ENCODE measurements around the gene OIP5.
"Not testable (repeated sequence)": the region's sequence is repeated elsewhere in the genome, so short reads cannot be mapped to it uniquely, and the experiment has no call there.

Gene OIP5

GRCh38 chr15:41286665-41287333, 45.6 kb downstream of the OIP5 start:
- no peak for TF ChIP-seq CTCF (IDR thresholded peaks at IDR 0.05; ENCODE audit: low read depth, low read length, missing control alignments)
- no peak overlapping the region for H3K4me3 ChIP-seq (ENCODE audit: low read depth, low read length)
- DNase-seq (ENCODE audit: low read depth), result no peak

- no peak for TF ChIP-seq CTCF (IDR thresholded peaks at IDR 0.05; ENCODE audit: low read depth, low read length, missing control alignments)
- H3K4me3 ChIP-seq (ENCODE audit: low read depth, low read length), result peak overlapping the region; percentile 100
- DNase-seq (ENCODE audit: low read depth), result no peak
Observed at GRCh38 chr15:41285285-41285684, 47.1 kb downstream of the OIP5 start.

GRCh38 chr15:41284427-41285177, 47.8 kb downstream of the OIP5 start:
- no peak for TF ChIP-seq CTCF (IDR thresholded peaks at IDR 0.05; ENCODE audit: low read depth, low read length, missing control alignments)
- no peak for DNase-seq (ENCODE audit: low read depth)
- peak overlapping the region; percentile 100 for H3K4me3 ChIP-seq (ENCODE audit: low read depth, low read length)

- H3K4me3 ChIP-seq (ENCODE audit: low read depth, low read length), result peak overlapping the region; percentile 100
- DNase-seq (ENCODE audit: low read depth), result peak; percentile 99
- TF ChIP-seq CTCF (IDR thresholded peaks at IDR 0.05; ENCODE audit: low read depth, low read length, missing control alignments), result no peak
Observed at GRCh38 chr15:41283653-41284426, 48.6 kb downstream of the OIP5 start.

GRCh38 chr15:41282980-41283652, 49.3 kb downstream of the OIP5 start:
- DNase-seq (ENCODE audit: low read depth), result not testable (repeated sequence)
- H3K4me3 ChIP-seq (ENCODE audit: low read depth, low read length), result peak overlapping the region; percentile 100

GRCh38 chr15:41282436-41282835, 50.0 kb downstream of the OIP5 start:
- not testable (repeated sequence) for DNase-seq (ENCODE audit: low read depth); H3K4me3 ChIP-seq (ENCODE audit: low read depth, low read length)

- TF ChIP-seq CTCF (IDR thresholded peaks at IDR 0.05; ENCODE audit: low read depth, low read length, missing control alignments), result no peak
- no peak for DNase-seq (ENCODE audit: low read depth)
- H3K4me3 ChIP-seq (ENCODE audit: low read depth, low read length), result no peak overlapping the region
Observed at GRCh38 chr15:41281236-41281635, 51.2 kb downstream of the OIP5 start.
